ENCODE results near the gene OR10A6. TPM values are rescaled to one million over a fixed set of nuclear protein-coding genes. Genes with fewer than 3 reads are reported as not detected.

Gene OR10A6
- total RNA-seq, 2 donors from 2014 or later, result not detected

- no peak for TF ChIP-seq POLR2AphosphoS5 (IDR thresholded peaks at IDR 0.05)
- TF ChIP-seq POLR2A (IDR thresholded peaks at IDR 0.05), result no peak
- TF ChIP-seq CTCF (IDR thresholded peaks at IDR 0.05), result no peak
- H3K36me3 ChIP-seq, result no peaks in the 10 kb centered on the region
- 56% methylated on average over 3 of the region's 3 CpGs for WGBS
- no peak for DNase-seq (ENCODE audit: low spot score)
- H3K27ac ChIP-seq, result no peak overlapping the region
- intact Hi-C loops (cut with DNase I), result no loop called here
- H3K27me3 ChIP-seq (replicated peaks; ENCODE audit: insufficient read depth), result no peaks in the 10 kb centered on the region
- H3K9me3 ChIP-seq, result no peaks in the 10 kb centered on the region
- no peak overlapping the region for H3K4me3 ChIP-seq
- no peaks in the 10 kb centered on the region for H3K4me1 ChIP-seq (replicated peaks)
Observed at GRCh38 chr11:7969756-7970646, 38.9 kb upstream of the OR10A6 start.

- Histone ChIP-seq H3K9me3 (no peaks in the 10 kb centered on the region), H3K27ac (no peak overlapping the region), H3K4me1 (replicated peaks) (no peaks in the 10 kb centered on the region), H3K4me3 (no peak overlapping the region), H3K27me3 (replicated peaks; ENCODE audit: insufficient read depth) (no peaks in the 10 kb centered on the region), H3K36me3 (no peaks in the 10 kb centered on the region)
- no peak for DNase-seq (ENCODE audit: low spot score)
- WGBS, result 42% methylated on average over 2 of the region's 2 CpGs
- TF ChIP-seq POLR2A (IDR thresholded peaks at IDR 0.05), result no peak
- TF ChIP-seq POLR2AphosphoS5 (IDR thresholded peaks at IDR 0.05), result no peak
- TF ChIP-seq CTCF (IDR thresholded peaks at IDR 0.05), result no peak
- intact Hi-C loops (cut with DNase I), result no loop called here
Observed at GRCh38 chr11:7968686-7969085, 37.6 kb upstream of the OR10A6 start.

GRCh38 chr11:7967826-7968225, 36.8 kb upstream of the OR10A6 start:
- no peaks in the 10 kb centered on the region for H3K36me3 ChIP-seq
- no peak overlapping the region for H3K4me3 ChIP-seq
- H3K9me3 ChIP-seq, result no peaks in the 10 kb centered on the region
- intact Hi-C loops (cut with DNase I), result no loop called here
- no peaks in the 10 kb centered on the region for H3K4me1 ChIP-seq (replicated peaks)
- DNase-seq (ENCODE audit: low spot score), result no peak
- TF ChIP-seq CTCF (IDR thresholded peaks at IDR 0.05) (no peak), POLR2A (IDR thresholded peaks at IDR 0.05) (no peak), POLR2AphosphoS5 (IDR thresholded peaks at IDR 0.05) (no peak)
- H3K27ac ChIP-seq, result no peak overlapping the region
- H3K27me3 ChIP-seq (replicated peaks; ENCODE audit: insufficient read depth), result no peaks in the 10 kb centered on the region

- Histone ChIP-seq H3K27ac (no peak overlapping the region), H3K36me3 (no peaks in the 10 kb centered on the region), H3K27me3 (replicated peaks; ENCODE audit: insufficient read depth) (no peaks in the 10 kb centered on the region), H3K9me3 (no peaks in the 10 kb centered on the region), H3K4me1 (replicated peaks) (no peaks in the 10 kb centered on the region), H3K4me3 (no peak overlapping the region)
- intact Hi-C loops (cut with DNase I), result no loop called here
- no peak for DNase-seq (ENCODE audit: low spot score)
- no peak for TF ChIP-seq POLR2AphosphoS5 (IDR thresholded peaks at IDR 0.05)
- TF ChIP-seq POLR2A (IDR thresholded peaks at IDR 0.05), result no peak
- TF ChIP-seq CTCF (IDR thresholded peaks at IDR 0.05), result no peak
- WGBS, result 64% methylated on average over 1 of the region's 1 CpG
Observed at GRCh38 chr11:7967097-7967496, 36.0 kb upstream of the OR10A6 start.

- H3K36me3 ChIP-seq, result no peaks in the 10 kb centered on the region
- DNase-seq (ENCODE audit: low spot score), result no peak
- H3K9me3 ChIP-seq, result no peaks in the 10 kb centered on the region
- intact Hi-C loops (cut with DNase I), result no loop called here
- no peak within 1 kb of the TSS for H3K4me3 ChIP-seq
- H3K27ac ChIP-seq, result no peak within 1 kb of the TSS
- 100% methylated on average over 1 of the region's 1 CpG for WGBS
- TF ChIP-seq POLR2A (IDR thresholded peaks at IDR 0.05) (no peak), POLR2AphosphoS5 (IDR thresholded peaks at IDR 0.05) (no peak), CTCF (IDR thresholded peaks at IDR 0.05) (no peak)
- no peaks in the 10 kb centered on the region for H3K4me1 ChIP-seq (replicated peaks)
- H3K27me3 ChIP-seq (replicated peaks; ENCODE audit: insufficient read depth), result no peaks in the 10 kb centered on the region
Observed at GRCh38 chr11:7965386-7965785, 34.3 kb upstream of the OR10A6 start, which contains the start of gene NLRP10. Gene NLRP10 (minus strand): TSS chr11:7965447. CDS start chr11:7963495, 1,952 bp downstream.
